Subcutaneous adipose tissue (tissue), 4 donors: Measurements from ENCODE around the gene RPUSD1. TPM values are rescaled to one million over a fixed set of nuclear protein-coding genes. Genes with fewer than 3 reads are reported as not detected.

Source experiments
- CTCF ChIP-seq: fragments of 450-650 bp; IDR thresholded peaks from one replicate; pipeline ENCODE4 v1.5.1; 2016; ENCODE audit warnings: low read depth, mild to moderate bottlenecking, control low read depth, antibody characterized with exemption, moderate library complexity
- total RNA-seq, 4 donors: library from RNA; depleted of rRNA; stranded (reverse); fragments of >200 nt; gene quantifications; one replicate each; pipeline ENCODE4 v1.1.0, GENCODE V29; 2016

RPUSD1 gene
- total RNA-seq = 10 to 100 TPM in 3 of 4 donors, 1 to 10 TPM in 1; 9.9 to 13.0 (median 11.7) TPM

- no peak for TF ChIP-seq CTCF
Observed at GRCh38 chr16:787978-788398, at the start of gene RPUSD1. Gene RPUSD1 (minus strand): TSS chr16:788381. CDS start chr16:787737, 644 bp downstream.

GRCh38 chr16:836221-836620, 48.0 kb upstream of the RPUSD1 start:
- no peak for TF ChIP-seq CTCF

GRCh38 chr16:835373-835772, 47.2 kb upstream of the RPUSD1 start:
- no peak for TF ChIP-seq CTCF

- no peak for TF ChIP-seq CTCF
Observed at GRCh38 chr16:833411-833810, 45.2 kb upstream of the RPUSD1 start.

GRCh38 chr16:832652-833336, 44.6 kb upstream of the RPUSD1 start:
- no peak for TF ChIP-seq CTCF

GRCh38 chr16:831571-832413, 43.6 kb upstream of the RPUSD1 start:
- TF ChIP-seq CTCF = no peak

GRCh38 chr16:830871-831570, 42.8 kb upstream of the RPUSD1 start:
- no peak for TF ChIP-seq CTCF
